GM19351 (cell line): ENCODE data around the gene RAET1E.
A peak's percentile ranks its signal among the peaks of the same experiment; 100 is the strongest.
"Not testable (repeated sequence)": the region's sequence is repeated elsewhere in the genome, so short reads cannot be mapped to it uniquely, and the experiment has no call there.

Experiments
- ATAC-seq: cut with Tn5 transposase; IDR thresholded peaks from one replicate; pipeline ENCODE4 v1.9.1; 2021; ENCODE audit warnings: mild to moderate bottlenecking, moderate library complexity; ENCODE audit not compliant: unreplicated experiment

RAET1E gene

GRCh38 chr6:149863698-149864577 lies 34.0 kb downstream of the RAET1E start, which contains the start of gene LRP11:
LRP11 (minus strand) TSS chr6:149864359; CDS start chr6:149864020, 339 bp downstream.
- peak; percentile 85 for ATAC-seq

GRCh38 chr6:149862922-149863697 lies 34.8 kb downstream of the RAET1E start:
- peak; percentile 35 for ATAC-seq

GRCh38 chr6:149862424-149862738 lies 35.5 kb downstream of the RAET1E start:
- not testable (repeated sequence) for ATAC-seq

DNA sequence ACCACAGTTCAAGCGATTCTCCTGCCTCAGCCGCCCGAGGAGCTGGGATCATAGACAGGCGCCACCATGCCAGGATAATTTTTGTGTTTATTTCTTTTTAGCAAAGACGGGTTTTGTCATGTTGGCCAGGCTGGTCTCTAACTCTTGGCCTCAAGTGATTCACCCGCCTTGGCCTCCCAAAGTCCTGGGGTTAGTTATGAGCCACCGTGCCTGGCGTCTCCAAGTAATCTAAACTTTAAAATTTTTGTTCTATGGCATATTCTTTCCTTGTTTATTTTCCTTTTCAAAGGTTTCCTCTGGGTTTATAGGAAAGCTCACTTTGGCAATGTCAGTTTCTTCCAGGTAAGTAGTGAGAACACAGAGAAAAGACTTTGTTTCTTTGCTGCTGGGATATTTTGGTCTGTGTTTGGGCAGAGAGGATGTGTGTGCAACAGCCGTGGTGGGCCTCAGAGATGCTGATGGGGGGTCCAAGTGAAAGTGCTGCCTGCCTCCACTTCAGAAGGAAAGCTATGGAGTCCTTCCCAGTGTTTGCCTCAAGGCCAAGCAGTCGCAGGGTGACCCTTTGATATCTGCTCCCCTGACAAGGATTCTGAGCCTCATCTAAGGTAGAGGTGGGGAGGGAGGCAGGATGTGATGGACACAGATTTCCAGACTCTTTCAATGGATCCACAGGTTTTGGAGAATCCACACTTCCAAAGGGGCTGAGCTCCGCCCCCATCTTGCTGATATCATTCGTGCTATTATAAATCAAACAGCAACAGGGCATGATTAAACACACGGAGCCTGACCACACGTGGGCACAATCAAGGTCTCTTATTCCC lies 36.1 kb downstream of the RAET1E start:
- ATAC-seq = no peak

GRCh38 chr6:149860834-149861602 lies 36.9 kb downstream of the RAET1E start:
- ATAC-seq = no peak

GRCh38 chr6:149860513-149860833 lies 37.4 kb downstream of the RAET1E start:
- no peak for ATAC-seq

DNA sequence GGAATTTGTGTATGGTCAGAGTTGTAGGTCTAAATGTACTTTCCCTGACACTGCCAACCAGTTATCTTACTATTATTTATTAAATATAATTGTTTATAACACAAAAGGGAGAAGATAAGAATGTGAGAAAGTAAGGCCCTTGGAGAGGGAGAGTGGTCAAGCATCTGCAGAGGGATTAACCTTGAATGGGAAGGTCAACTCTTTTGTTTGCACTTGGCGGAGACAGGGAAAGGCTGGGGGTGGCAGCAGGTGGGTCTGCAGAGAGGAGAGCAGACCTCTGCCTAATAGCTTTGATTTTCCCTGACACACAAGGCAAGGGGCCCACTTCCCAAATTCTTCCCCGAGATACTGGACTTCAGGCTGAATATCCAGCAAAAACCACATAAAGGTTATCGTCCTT lies 38.0 kb downstream of the RAET1E start:
- ATAC-seq = no peak

- ATAC-seq = no peak
Measured at GRCh38 chr6:149859368-149859767, 38.5 kb downstream of the RAET1E start.

GRCh38 chr6:149857541-149857940 lies 40.4 kb downstream of the RAET1E start:
- no peak for ATAC-seq

DNA sequence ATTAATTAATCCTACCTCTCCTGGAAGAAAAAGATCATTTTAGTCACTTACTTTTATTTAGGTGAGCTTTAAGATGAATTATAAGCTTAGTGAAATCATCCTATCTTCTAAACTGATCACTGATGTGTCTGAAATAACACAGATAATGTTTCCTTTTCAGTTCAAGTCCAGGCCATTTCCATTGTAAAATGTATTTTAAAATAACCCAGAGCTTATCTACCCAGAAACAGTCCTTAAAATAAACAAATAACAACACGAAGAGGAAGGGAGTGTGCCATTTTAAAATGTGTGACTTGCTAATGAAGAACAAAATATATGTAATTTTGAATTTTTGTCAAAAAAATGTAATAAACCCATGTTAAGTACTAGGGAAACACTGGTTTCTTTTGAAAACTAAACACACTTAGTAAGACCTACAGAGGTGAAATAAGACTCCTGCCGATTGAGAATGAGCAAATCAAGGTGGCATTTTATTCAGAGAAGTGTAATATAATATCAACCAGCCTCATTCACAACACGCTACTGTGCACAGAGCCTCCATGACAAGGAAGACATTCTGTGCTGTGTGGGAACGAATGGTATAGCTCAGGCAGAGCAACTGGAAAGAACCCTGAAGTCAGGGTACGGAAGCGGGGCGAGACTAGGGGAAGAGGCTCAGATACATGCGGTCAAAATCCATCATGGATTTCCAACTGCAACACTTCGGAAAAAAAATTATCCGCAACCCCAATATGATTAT lies 41.5 kb downstream of the RAET1E start:
- no peak for ATAC-seq

DNA sequence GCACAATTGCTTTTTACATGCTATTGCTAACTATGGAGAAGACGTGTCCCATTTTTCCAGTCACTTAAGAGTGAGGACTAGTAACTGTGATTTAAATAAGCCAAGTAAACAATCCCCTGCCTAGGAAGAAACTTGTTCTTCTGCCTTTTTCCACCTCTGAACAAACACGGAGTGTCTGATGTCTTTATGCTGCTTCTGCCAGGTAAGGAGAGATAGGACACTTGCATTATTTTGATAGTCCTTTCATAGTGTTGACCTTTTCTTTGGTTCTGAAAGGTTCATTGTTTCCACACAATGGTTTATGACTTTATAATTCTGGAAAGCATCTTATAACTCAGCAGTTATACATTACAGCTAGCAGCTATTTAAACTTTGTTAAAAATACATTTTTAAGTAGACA lies 42.2 kb downstream of the RAET1E start:
- ATAC-seq = no peak

DNA sequence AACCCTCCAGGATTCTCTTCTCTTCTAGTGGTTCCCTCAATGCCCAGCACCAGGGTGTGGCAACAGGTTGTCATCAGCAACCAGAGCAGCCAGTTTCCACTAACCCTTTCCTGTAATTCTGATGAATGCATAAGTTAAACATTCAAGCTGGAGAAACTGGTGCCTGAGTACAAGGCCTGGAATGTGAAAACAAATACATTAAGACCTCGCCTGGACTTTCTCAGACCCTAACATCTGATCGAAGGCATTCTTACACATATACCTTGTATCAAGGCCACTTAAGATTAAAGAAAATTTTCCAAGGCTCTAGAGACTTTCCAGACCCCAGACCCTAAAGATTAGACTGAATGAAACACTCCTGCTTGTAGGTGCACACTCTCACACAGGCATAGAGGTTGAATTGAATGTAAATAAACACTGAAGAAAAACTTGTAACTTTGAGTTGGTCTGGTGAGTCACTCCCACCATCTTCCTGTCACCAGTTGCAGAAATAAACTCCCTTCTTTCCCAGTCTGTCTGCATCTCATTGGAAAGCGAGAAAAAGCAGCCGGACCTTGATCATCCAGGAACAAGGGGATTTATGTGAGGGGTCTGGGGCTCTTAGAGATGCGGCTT lies 42.8 kb downstream of the RAET1E start:
- no peak for ATAC-seq

DNA sequence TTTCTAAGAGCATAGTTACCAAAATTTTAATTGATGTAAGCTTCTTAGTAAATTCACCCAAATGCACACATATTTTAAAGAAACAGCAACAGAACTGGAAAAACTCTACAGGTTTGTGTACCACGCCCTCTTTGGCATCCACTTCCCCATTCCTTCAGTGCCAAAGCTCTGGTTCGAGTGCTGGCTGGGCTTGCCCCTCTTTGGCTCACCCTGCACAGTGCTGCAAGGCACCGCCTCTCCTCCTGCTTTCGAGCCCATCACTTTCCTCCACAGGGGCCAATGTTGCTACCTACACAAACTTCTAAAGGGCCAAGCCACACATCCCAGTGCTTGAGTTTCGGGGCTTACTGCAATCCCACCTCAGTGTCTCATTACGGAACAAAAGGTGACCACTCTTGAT lies 43.4 kb downstream of the RAET1E start:
- ATAC-seq = no peak

GRCh38 chr6:149854017-149854416 lies 43.9 kb downstream of the RAET1E start:
- ATAC-seq = not testable (repeated sequence)

- ATAC-seq = no peak
Measured at GRCh38 chr6:149852881-149853280, 45.0 kb downstream of the RAET1E start.

DNA sequence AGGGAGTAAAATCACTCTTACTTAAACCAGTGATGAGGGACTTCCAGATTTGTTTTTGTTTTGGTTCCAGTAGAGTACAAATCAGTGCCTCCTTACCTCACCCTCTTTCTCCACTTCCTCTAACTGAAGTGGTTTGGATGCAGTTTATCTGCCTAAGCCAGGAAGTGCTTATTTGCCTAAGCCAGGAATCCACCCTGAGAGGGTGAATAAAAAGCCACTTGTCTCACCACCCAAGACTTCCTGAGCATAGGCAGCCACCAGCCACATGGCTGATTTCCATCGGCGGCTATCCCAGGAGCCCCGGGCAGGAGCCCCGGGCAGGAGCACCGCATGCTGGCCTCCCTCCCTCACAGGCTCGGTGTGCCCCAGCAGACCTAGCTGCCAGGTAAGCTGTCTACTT lies 45.7 kb downstream of the RAET1E start:
- ATAC-seq = peak; percentile 66

GRCh38 chr6:149851461-149852110 lies 46.3 kb downstream of the RAET1E start:
- ATAC-seq = no peak

GRCh38 chr6:149848343-149848742 lies 49.6 kb downstream of the RAET1E start:
- ATAC-seq = not testable (repeated sequence)
